HEK293 (cell line): ENCODE measurements around the gene GRK5.

ENCODE experiments used
- CTCF ChIA-PET: fragments of 350-600 bp; formaldehyde crosslinking; extraction: SDS; loops from one replicate; lab custom pipeline; 2021; ENCODE audit warnings: antibody characterized with exemption; lab: Yijun Ruan, JAX
- POLR2A ChIA-PET: fragments of 300-600 bp; formaldehyde crosslinking; extraction: SDS; loops from one replicate; lab custom pipeline; 2020; ENCODE audit warnings: antibody characterized with exemption, inconsistent platforms; lab: Yijun Ruan, JAX
- H3K27ac ChIP-seq: fragments of 200-500 bp; sonication (Bioruptor generic); 2 replicates; pipeline ENCODE4 v1.5.1; 2014; ENCODE audit warnings: low read depth, low read length, control low read depth, inconsistent platforms; ENCODE audit errors: extremely low read depth
- H3K36me3 ChIP-seq, 2 experiments: fragments of 200-500 bp in 1 of 2; sonication (Bioruptor generic) in 1 of 2; 1 replicate in 1 of 2; 2 replicates in 1 of 2; pipeline ENCODE4 v1.5.1; 2014 to 2017; ENCODE audit warnings: inconsistent platforms in 2 of 2, low read length in 2 of 2; ENCODE audit not compliant: control insufficient read depth in 2 of 2, insufficient read depth in 1 of 2
- H3K4me1 ChIP-seq: fragments of 200-500 bp; sonication (Bioruptor generic); 2 replicates; pipeline ENCODE4 v1.5.1; 2014; ENCODE audit warnings: mild to moderate bottlenecking, low read length, inconsistent platforms; ENCODE audit not compliant: control insufficient read depth, insufficient read depth
- H3K4me3 ChIP-seq: 2 replicates; pipeline ENCODE4 v1.5.1; 2011; ENCODE audit warnings: low read depth, mild to moderate bottlenecking, control low read depth, low read length, moderate library complexity
- H3K9me3 ChIP-seq: fragments of 200-500 bp; sonication (Bioruptor generic); 2 replicates; pipeline ENCODE4 v1.5.1; 2014; ENCODE audit warnings: low read depth, low read length, inconsistent platforms; ENCODE audit not compliant: control insufficient read depth, insufficient read depth
- BCL11A ChIP-seq: fragments of 450-650 bp; formaldehyde crosslinking; IDR thresholded peaks from 2 replicates; pipeline ENCODE4 v1.5.1; 2016; ENCODE audit warnings: low read depth, missing biosample characterization, missing genetic modification characterization
- EGR2 ChIP-seq: fragments of 450-650 bp; formaldehyde crosslinking; IDR thresholded peaks from 2 replicates; pipeline ENCODE4 v1.5.1; 2016; ENCODE audit warnings: low read depth, missing biosample characterization, missing genetic modification characterization
- MEIS1 ChIP-seq: sonication (generic); formaldehyde crosslinking; IDR thresholded peaks from 2 replicates; pipeline ENCODE4 v1.8.1; 2022; ENCODE audit warnings: missing genetic modification reagents, mild to moderate bottlenecking, borderline replicate concordance
- OVOL3 ChIP-seq: fragments of 450-650 bp; formaldehyde crosslinking; IDR thresholded peaks from 2 replicates; pipeline ENCODE4 v1.5.1; 2016; ENCODE audit warnings: missing biosample characterization, missing genetic modification characterization
- SCRT1 ChIP-seq: fragments of 450-650 bp; formaldehyde crosslinking; IDR thresholded peaks from 2 replicates; pipeline ENCODE4 v1.5.1; 2016; ENCODE audit warnings: missing biosample characterization, missing genetic modification characterization, borderline replicate concordance
- SETDB1 ChIP-seq: IDR thresholded peaks from one replicate; pipeline ENCODE4 v1.6.1; 2017; ENCODE audit warnings: mild to moderate bottlenecking, low read length, moderate library complexity, mixed read lengths; ENCODE audit not compliant: insufficient read length
- YY1 ChIP-seq: fragments of 450-650 bp; formaldehyde crosslinking; IDR thresholded peaks from 2 replicates; pipeline ENCODE4 v1.5.1; 2018; ENCODE audit warnings: missing biosample characterization, missing genetic modification characterization
- YY2 ChIP-seq: fragments of 450-650 bp; formaldehyde crosslinking; IDR thresholded peaks from 2 replicates; pipeline ENCODE4 v1.5.1; 2016; ENCODE audit warnings: missing biosample characterization, missing genetic modification characterization
- ZBTB49 ChIP-seq: fragments of 450-650 bp; formaldehyde crosslinking; IDR thresholded peaks from 2 replicates; pipeline ENCODE4 v1.5.1; 2016; ENCODE audit warnings: missing biosample characterization, missing genetic modification characterization, low read depth
- ZFP37 ChIP-seq: fragments of 450-650 bp; formaldehyde crosslinking; IDR thresholded peaks from 2 replicates; pipeline ENCODE4 v1.5.1; 2016; ENCODE audit warnings: missing biosample characterization, missing genetic modification characterization
- ZFP41 ChIP-seq: fragments of 450-650 bp; formaldehyde crosslinking; IDR thresholded peaks from 2 replicates; pipeline ENCODE4 v1.5.1; 2016; ENCODE audit warnings: missing biosample characterization, missing genetic modification characterization, borderline replicate concordance
- ZNF138 ChIP-seq: fragments of 450-650 bp; formaldehyde crosslinking; IDR thresholded peaks from 2 replicates; pipeline ENCODE4 v1.5.1; 2016; ENCODE audit warnings: missing biosample characterization, missing genetic modification characterization, borderline replicate concordance
- ZNF157 ChIP-seq: fragments of 450-650 bp; formaldehyde crosslinking; IDR thresholded peaks from 2 replicates; pipeline ENCODE4 v1.5.1; 2016; ENCODE audit warnings: missing biosample characterization, missing genetic modification characterization
- ZNF16 ChIP-seq: fragments of 450-650 bp; formaldehyde crosslinking; IDR thresholded peaks from 2 replicates; pipeline ENCODE4 v1.5.1; 2016; ENCODE audit warnings: low read depth, missing biosample characterization, missing genetic modification characterization
- ZNF19 ChIP-seq: fragments of 450-650 bp; formaldehyde crosslinking; IDR thresholded peaks from 2 replicates; pipeline ENCODE4; 2016; ENCODE audit warnings: missing biosample characterization, missing genetic modification characterization, low read depth
- ZNF302 ChIP-seq: fragments of 450-650 bp; formaldehyde crosslinking; IDR thresholded peaks from 2 replicates; pipeline ENCODE4 v1.5.1; 2016; ENCODE audit warnings: missing biosample characterization, missing genetic modification characterization, low read depth
- ZNF335 ChIP-seq: fragments of 450-650 bp; formaldehyde crosslinking; conservative IDR thresholded peaks from 2 replicates; pipeline ENCODE4 v1.5.1; 2016; ENCODE audit warnings: missing biosample characterization, missing genetic modification characterization
- ZNF354C ChIP-seq: fragments of 450-650 bp; formaldehyde crosslinking; IDR thresholded peaks from 2 replicates; pipeline ENCODE4 v1.5.1; 2016; ENCODE audit warnings: missing biosample characterization, missing genetic modification characterization, low read depth, borderline replicate concordance
- ZNF37A ChIP-seq: fragments of 450-650 bp; IDR thresholded peaks from 2 replicates; pipeline ENCODE4 v1.5.1; 2018; ENCODE audit warnings: missing biosample characterization, missing genetic modification characterization
- ZNF416 ChIP-seq: fragments of 450-650 bp; formaldehyde crosslinking; IDR thresholded peaks from 2 replicates; pipeline ENCODE4 v1.5.1; 2016; ENCODE audit warnings: missing biosample characterization, missing genetic modification characterization
- ZNF530 ChIP-seq: fragments of 450-650 bp; formaldehyde crosslinking; IDR thresholded peaks from 2 replicates; pipeline ENCODE4 v1.5.1; 2016; ENCODE audit warnings: low read depth, missing biosample characterization, missing genetic modification characterization
- ZNF544 ChIP-seq: fragments of 450-650 bp; formaldehyde crosslinking; IDR thresholded peaks from 2 replicates; pipeline ENCODE4 v1.5.0; 2017; ENCODE audit warnings: missing biosample characterization, missing genetic modification characterization
- ZNF560 ChIP-seq: fragments of 450-650 bp; formaldehyde crosslinking; IDR thresholded peaks from 2 replicates; pipeline ENCODE4 v1.5.1; 2017; ENCODE audit warnings: missing biosample characterization, missing genetic modification characterization, borderline replicate concordance
- ZNF600 ChIP-seq: fragments of 450-650 bp; formaldehyde crosslinking; IDR thresholded peaks from 2 replicates; pipeline ENCODE4 v1.5.1; 2016; ENCODE audit warnings: missing biosample characterization, missing genetic modification characterization
- ZNF610 ChIP-seq: fragments of 450-650 bp; formaldehyde crosslinking; IDR thresholded peaks from 2 replicates; pipeline ENCODE4 v1.5.1; 2016; ENCODE audit warnings: missing biosample characterization, missing genetic modification characterization, borderline replicate concordance
- ZNF658 ChIP-seq: fragments of 450-650 bp; formaldehyde crosslinking; IDR thresholded peaks from 2 replicates; pipeline ENCODE4; 2016; ENCODE audit warnings: missing biosample characterization, missing genetic modification characterization
- ZNF704 ChIP-seq: fragments of 450-650 bp; formaldehyde crosslinking; IDR thresholded peaks from 2 replicates; pipeline ENCODE4 v1.5.1; 2016; ENCODE audit warnings: missing biosample characterization, missing genetic modification characterization
- ZNF791 ChIP-seq: fragments of 450-650 bp; formaldehyde crosslinking; IDR thresholded peaks from 2 replicates; pipeline ENCODE4 v1.5.1; 2016; ENCODE audit warnings: missing biosample characterization, missing genetic modification characterization
- ZSCAN16 ChIP-seq: fragments of 450-650 bp; formaldehyde crosslinking; IDR thresholded peaks from 2 replicates; pipeline ENCODE4 v1.5.1; 2016; ENCODE audit warnings: missing biosample characterization, missing genetic modification characterization
- ZSCAN4 ChIP-seq: fragments of 450-650 bp; formaldehyde crosslinking; IDR thresholded peaks from 2 replicates; pipeline ENCODE4 v1.5.1; 2017; ENCODE audit warnings: missing biosample characterization, missing genetic modification characterization

GRK5 gene

GRCh38 chr10:119415121-119415520 is 207.8 kb downstream of the GRK5 start:
- Histone ChIP-seq H3K36me3 (no peaks in the 10 kb centered on the region), H3K4me3 (no peak overlapping the region), H3K27ac (no peak overlapping the region), H3K4me1 (no peaks in the 10 kb centered on the region), H3K9me3 (no peaks in the 10 kb centered on the region)
- ChIA-PET POLR2A (no interaction called here), CTCF (interaction anchor here (0.6 to 1.3 kb wide), 3 partner anchors 173 to 216 kb away, joined by 3 to 4 read pairs (median 3); no protein-coding TSS in a partner anchor)
- no peak for TF ChIP-seq ZNF530 (tag by site-specific recombination)
- TF ChIP-seq ZNF138 (tag by site-specific recombination) = no peak
- no peak for TF ChIP-seq ZNF335
- no peak for TF ChIP-seq ZFP41
- no peak for TF ChIP-seq YY1 (tag by site-specific recombination)
- no peak for TF ChIP-seq MEIS1 (CRISPR knock-in tag)
- TF ChIP-seq YY2 (tag by site-specific recombination) = no peak
- no peak for TF ChIP-seq ZNF354C (tag by site-specific recombination)
- TF ChIP-seq EGR2 (tag by site-specific recombination) = no peak
- TF ChIP-seq ZNF37A = no peak
- TF ChIP-seq ZNF658 (tag by site-specific recombination) = no peak
- no peak for TF ChIP-seq ZNF600 (tag by site-specific recombination)
- TF ChIP-seq ZNF157 = no peak
- TF ChIP-seq SETDB1 = no peak
- no peak for TF ChIP-seq ZNF19 (tag by site-specific recombination)
- TF ChIP-seq ZNF610 (tag by site-specific recombination) = no peak
- no peak for TF ChIP-seq ZNF16 (tag by site-specific recombination)
- no peak for TF ChIP-seq SCRT1 (tag by site-specific recombination)

GRCh38 chr10:119415536-119416503 is 208.4 kb downstream of the GRK5 start:
- Histone ChIP-seq H3K9me3 (no peaks in the 10 kb centered on the region), H3K27ac (no peak overlapping the region), H3K36me3 (no peaks in the 10 kb centered on the region), H3K4me3 (no peak overlapping the region), H3K4me1 (no peaks in the 10 kb centered on the region)
- ChIA-PET POLR2A (no interaction called here), CTCF (interaction anchor here (0.5 to 7.9 kb wide), 16 partner anchors 10 to 353 kb away, joined by 3 to 58 read pairs (median 4); partner anchors contain the start of gene GRK5)
- TF ChIP-seq MEIS1 (CRISPR knock-in tag) (no peak), ZNF704 (tag by site-specific recombination) (no peak), ZSCAN16 (tag by site-specific recombination) (no peak), ZNF544 (no peak), ZSCAN4 (tag by site-specific recombination) (no peak), ZNF19 (tag by site-specific recombination) (no peak), ZNF302 (tag by site-specific recombination) (no peak), ZNF560 (tag by site-specific recombination) (no peak), OVOL3 (no peak), ZNF16 (tag by site-specific recombination) (no peak), BCL11A (tag by site-specific recombination) (no peak), ZBTB49 (tag by site-specific recombination) (no peak), ZNF791 (tag by site-specific recombination) (no peak), ZNF600 (tag by site-specific recombination) (no peak), ZFP37 (no peak), ZNF416 (no peak)
